OCI-LY3 (cell line): ENCODE results near the gene CPB1.

Experiments used
- H2AFZ ChIP-seq: fragments of 200-600, 300-600 bp; shearing (Covaris generic); 2 replicates; pipeline ENCODE4 v1.6.0; 2014; ENCODE audit warnings: antibody characterized with exemption, low read depth, low read length
- H3K27ac ChIP-seq: fragments of 200-600, 300-600 bp; sonication (generic); 2 replicates; pipeline ENCODE4 v1.5.1; 2014; ENCODE audit warnings: mild to moderate bottlenecking, low read length, moderate library complexity, mixed read lengths
- H3K27me3 ChIP-seq: fragments of 200-600, 300-600 bp; sonication (generic); 2 replicates; pipeline ENCODE4 v1.6.1; 2014; ENCODE audit warnings: low read depth, low read length, mixed read lengths
- H3K36me3 ChIP-seq: fragments of 200-600, 300-600 bp; sonication (generic); replicated peaks from 2 replicates; pipeline ENCODE3; 2014; ENCODE audit warnings: low read depth, low read length, mixed read lengths
- H3K4me1 ChIP-seq: fragments of 300-600, 200-600 bp; sonication (generic); 2 replicates; pipeline ENCODE4 v1.6.1; 2014; ENCODE audit warnings: low read length, mixed read lengths
- H3K4me2 ChIP-seq: fragments of 200-600, 300-600 bp; sonication (generic); 2 replicates; pipeline ENCODE4 v1.6.1; 2014; ENCODE audit warnings: low read length, mixed read lengths
- H3K4me3 ChIP-seq: fragments of 300-600, 200-600 bp; sonication (generic); 2 replicates; pipeline ENCODE4 v1.5.1; 2014; ENCODE audit warnings: antibody characterized with exemption, mild to moderate bottlenecking, low read length, moderate library complexity
- H3K79me2 ChIP-seq: fragments of 300-600, 200-600 bp; shearing (Covaris generic); 2 replicates; pipeline ENCODE4 v1.6.1; 2014; ENCODE audit warnings: mild to moderate bottlenecking, low read length, mixed read lengths
- H3K9ac ChIP-seq: fragments of 300-600, 200-600 bp; shearing (Covaris generic); 2 replicates; pipeline ENCODE4 v1.6.0; 2014; ENCODE audit warnings: mild to moderate bottlenecking, low read length, moderate library complexity
- H3K9me3 ChIP-seq: fragments of 200-600, 300-600 bp; shearing (Covaris generic); 2 replicates; pipeline ENCODE4 v1.6.1; 2014; ENCODE audit warnings: low read length, mixed read lengths; ENCODE audit not compliant: insufficient read depth
- H4K20me1 ChIP-seq: fragments of 200-600, 300-600 bp; sonication (generic); 2 replicates; pipeline ENCODE4 v1.6.1; 2016; ENCODE audit warnings: low read length, mixed read lengths; ENCODE audit not compliant: insufficient read depth
- EZH2phosphoT487 ChIP-seq: fragments of 200-600 bp; shearing (Covaris generic); IDR thresholded peaks from 2 replicates; pipeline ENCODE4 v1.6.1; 2018; ENCODE audit warnings: antibody characterized with exemption, mixed run types, low read depth
- TF ChIP-seq, protein P1 (sequence below): fragments of 200-600, 300-600 bp; sonication (generic); IDR thresholded peaks from 2 replicates; pipeline ENCODE4 v1.5.1; 2014; ENCODE audit warnings: antibody characterized with exemption, low read length, low read depth

CPB1 gene

DNA sequence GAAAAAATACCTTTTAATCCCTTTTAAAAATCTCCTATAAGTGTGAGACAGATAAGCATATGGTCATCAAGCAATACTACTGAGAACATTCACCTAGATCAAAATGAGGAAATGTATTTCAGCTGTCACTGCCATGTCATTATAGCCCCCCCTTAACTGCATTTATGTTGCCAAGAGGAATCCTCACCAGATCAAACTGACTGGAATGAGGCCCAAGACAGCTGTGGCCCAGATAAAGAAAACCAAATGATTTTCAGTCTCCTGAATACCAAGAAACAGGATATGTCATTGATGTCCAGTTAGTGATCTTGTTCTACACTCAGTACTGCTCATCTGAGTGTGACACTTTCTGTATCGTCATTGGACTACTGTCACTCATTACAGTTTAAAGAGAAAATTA lies 35.1 kb upstream of the CPB1 start:
- H3K4me1 ChIP-seq: no peaks in the 10 kb centered on the region

DNA sequence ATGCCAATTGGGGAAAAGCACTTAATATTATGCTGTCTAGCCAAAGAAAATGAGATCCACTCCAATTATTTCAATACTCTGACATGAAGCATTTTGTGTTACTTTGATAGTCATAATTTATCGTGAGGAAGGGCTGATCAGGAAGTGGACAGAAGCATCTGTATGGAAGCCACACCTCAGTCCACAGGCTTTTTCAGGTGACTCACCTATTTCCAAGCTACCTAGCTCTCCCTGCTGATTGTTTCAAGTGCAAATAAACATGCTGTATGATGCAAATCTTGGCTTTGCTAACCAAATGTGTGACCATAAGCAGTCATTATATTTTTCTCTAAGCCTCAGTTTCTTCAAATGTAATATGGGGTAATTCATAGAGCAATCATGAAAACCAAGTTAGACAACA lies 30.8 kb upstream of the CPB1 start:
- Histone ChIP-seq H3K27ac (no peak overlapping the region), H3K79me2 (no peaks in the 10 kb centered on the region), H3K9ac (no peak overlapping the region), H4K20me1 (no peaks in the 10 kb centered on the region), H3K4me1 (no peaks in the 10 kb centered on the region), H3K36me3 (no peaks in the 10 kb centered on the region), H3K4me3 (no peak overlapping the region), H3K4me2 (no peak overlapping the region), H3K9me3 (no peaks in the 10 kb centered on the region), H2AFZ (no peak overlapping the region), H3K27me3 (no peaks in the 10 kb centered on the region)
- no peak for TF ChIP-seq EZH2phosphoT487
- TF ChIP-seq, protein P1, sequence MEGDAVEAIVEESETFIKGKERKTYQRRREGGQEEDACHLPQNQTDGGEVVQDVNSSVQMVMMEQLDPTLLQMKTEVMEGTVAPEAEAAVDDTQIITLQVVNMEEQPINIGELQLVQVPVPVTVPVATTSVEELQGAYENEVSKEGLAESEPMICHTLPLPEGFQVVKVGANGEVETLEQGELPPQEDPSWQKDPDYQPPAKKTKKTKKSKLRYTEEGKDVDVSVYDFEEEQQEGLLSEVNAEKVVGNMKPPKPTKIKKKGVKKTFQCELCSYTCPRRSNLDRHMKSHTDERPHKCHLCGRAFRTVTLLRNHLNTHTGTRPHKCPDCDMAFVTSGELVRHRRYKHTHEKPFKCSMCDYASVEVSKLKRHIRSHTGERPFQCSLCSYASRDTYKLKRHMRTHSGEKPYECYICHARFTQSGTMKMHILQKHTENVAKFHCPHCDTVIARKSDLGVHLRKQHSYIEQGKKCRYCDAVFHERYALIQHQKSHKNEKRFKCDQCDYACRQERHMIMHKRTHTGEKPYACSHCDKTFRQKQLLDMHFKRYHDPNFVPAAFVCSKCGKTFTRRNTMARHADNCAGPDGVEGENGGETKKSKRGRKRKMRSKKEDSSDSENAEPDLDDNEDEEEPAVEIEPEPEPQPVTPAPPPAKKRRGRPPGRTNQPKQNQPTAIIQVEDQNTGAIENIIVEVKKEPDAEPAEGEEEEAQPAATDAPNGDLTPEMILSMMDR: no peak

More for the DNA sequence above, 35.1 kb upstream of the CPB1 start:
- Histone ChIP-seq H3K27me3 (no peaks in the 10 kb centered on the region), H3K4me3 (no peak overlapping the region), H3K27ac (no peak overlapping the region), H3K9ac (no peak overlapping the region), H3K4me2 (no peak overlapping the region), H3K9me3 (no peaks in the 10 kb centered on the region), H4K20me1 (no peaks in the 10 kb centered on the region), H3K36me3 (no peaks in the 10 kb centered on the region), H2AFZ (no peak overlapping the region), H3K79me2 (no peaks in the 10 kb centered on the region)
- TF ChIP-seq EZH2phosphoT487: no peak
- TF ChIP-seq, protein P1: no peak

DNA sequence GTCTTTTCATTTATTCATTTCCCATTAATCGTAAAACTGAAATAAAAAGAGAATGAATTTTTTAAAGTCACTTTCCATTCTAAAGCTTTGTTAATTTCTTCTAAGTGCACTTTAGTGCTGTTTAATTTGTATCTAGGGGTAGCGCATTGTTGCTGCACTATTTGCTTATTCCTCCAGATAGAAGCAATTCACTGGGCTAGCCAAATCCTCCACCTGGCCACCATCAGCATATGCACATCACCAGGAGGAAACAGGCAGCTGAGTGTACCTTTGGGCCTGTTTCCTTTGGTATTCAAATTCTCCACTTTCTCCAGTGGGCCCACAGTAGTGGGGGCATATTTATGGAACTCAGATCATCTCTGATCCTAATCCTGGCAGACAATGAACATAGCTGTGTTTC lies 29.8 kb upstream of the CPB1 start:
- TF ChIP-seq, protein P1: no peak
- no peak for TF ChIP-seq EZH2phosphoT487
- no peak overlapping the region for H3K27ac ChIP-seq

DNA sequence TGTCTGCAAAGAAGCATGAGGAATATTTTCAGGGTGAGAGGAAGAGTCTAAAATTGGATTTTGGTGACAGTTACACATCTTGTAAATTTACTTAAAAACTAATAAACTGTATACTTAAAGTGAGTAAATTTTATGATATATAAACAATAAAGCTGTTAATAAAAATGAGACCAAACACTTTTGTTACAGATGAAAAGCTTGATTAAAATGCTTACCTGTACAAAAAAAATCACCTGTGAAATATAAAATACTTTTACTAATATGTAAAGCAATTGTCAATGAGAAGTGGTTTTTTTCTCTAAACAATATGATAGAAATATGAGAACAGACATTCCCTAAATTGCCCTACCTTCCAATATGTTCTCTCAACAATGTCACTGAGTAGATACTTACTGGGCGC lies 27.2 kb upstream of the CPB1 start:
- Histone ChIP-seq H3K4me2 (no peak overlapping the region), H3K27me3 (no peaks in the 10 kb centered on the region), H3K4me1 (no peaks in the 10 kb centered on the region), H4K20me1 (no peaks in the 10 kb centered on the region), H2AFZ (no peak overlapping the region), H3K9me3 (no peaks in the 10 kb centered on the region), H3K36me3 (no peaks in the 10 kb centered on the region), H3K9ac (no peak overlapping the region), H3K79me2 (no peaks in the 10 kb centered on the region), H3K27ac (no peak overlapping the region), H3K4me3 (no peak overlapping the region)
- TF ChIP-seq, protein P1: no peak
- TF ChIP-seq EZH2phosphoT487: no peak

More for the DNA sequence above, 29.8 kb upstream of the CPB1 start:
- Histone ChIP-seq H3K27me3 (no peaks in the 10 kb centered on the region), H3K4me1 (no peaks in the 10 kb centered on the region), H3K36me3 (no peaks in the 10 kb centered on the region), H3K4me3 (no peak overlapping the region), H3K79me2 (no peaks in the 10 kb centered on the region), H3K9me3 (no peaks in the 10 kb centered on the region), H4K20me1 (no peaks in the 10 kb centered on the region), H3K9ac (no peak overlapping the region), H2AFZ (no peak overlapping the region), H3K4me2 (no peak overlapping the region)
